ENCODE results near the gene TSFM.

TSFM gene

GRCh38 chr12:57833672-57834071, 51.1 kb downstream of the TSFM start:
- no peak for DNase-seq (ENCODE audit: low spot score)

DNA sequence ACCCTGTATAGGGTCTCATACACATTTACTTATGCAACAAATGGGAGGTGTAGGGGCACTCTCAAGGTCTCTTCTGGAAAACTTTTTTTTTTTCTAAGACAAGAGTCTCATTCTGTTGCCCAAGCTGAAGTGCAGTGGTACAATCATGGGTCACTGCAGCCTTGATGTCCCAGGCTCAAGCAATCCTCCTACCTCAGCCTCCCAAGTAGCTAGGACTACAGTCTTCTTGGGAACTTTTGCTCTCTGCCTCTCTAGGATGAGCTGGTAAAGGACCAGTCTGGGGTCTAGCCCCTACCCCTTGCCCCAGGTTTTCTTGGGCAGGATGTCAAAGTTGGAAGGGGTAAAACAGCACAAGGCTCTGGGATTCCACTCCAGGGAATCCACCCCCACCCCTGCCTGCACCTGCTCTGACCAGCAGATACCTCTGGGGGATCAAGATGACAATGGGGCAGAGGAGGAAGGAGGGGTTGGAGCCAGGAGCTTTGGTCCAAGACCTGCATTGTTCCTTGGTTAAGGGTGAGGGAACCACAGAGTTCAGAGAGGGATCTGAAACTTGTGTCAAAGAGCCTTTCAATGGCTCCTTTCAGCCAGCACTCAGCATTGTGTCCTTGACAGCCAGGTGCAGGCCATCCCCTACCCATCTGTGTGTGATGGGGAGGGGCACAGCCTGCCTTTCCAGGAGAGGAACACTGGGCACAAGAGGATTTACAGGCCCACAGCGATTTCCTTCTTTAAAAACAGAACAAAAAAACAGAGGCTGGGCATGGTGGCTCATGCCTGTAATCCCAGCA, 51.7 kb downstream of the TSFM start:
- no peak for DNase-seq (ENCODE audit: low spot score)

DNA sequence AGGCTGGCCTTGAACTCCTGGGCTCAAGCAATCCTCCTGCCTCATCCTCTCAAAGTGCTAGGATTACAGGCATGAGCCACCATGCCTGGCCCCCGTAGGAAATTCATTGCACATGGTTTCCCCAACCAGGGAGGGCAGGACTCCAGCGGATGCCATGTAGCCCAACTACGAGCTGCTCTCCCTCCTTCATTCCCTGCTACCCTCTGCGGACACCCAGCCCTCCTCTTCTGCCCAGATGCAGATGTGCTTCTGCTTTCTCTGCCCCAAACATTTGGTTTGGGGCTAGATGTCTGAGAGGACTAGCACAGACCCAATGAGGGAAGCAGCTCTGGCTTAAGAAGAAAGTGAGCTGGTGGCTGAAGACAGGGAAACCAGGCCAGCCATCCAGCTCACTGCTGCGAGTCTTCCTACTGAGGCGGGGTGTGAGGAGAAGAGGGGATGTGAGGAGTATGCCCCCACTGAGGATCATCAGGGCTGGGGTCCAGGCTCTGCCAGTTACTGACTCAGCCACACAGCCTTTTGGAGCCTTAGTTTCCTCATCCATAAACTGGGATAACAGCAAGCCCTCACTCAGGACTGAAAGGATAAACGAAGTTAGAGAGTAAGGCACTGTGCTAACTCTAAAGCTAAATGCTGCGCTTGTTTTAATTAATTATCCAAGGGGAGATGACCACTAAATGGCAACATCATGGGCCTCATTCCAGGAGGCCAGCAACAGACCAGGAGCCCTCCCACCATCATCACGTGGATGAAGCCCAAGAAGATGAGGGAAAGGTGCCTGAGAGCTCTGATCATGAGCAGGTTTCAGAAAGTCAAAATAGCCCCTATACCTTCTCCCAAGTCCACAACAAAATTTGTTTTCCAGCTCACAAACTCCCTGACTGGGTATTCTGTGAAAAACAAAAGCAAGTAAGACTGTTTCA, 53.0 kb downstream of the TSFM start:
- no peak for DNase-seq (ENCODE audit: low spot score)

GRCh38 chr12:57836442-57837375, 54.1 kb downstream of the TSFM start:
- no peak for DNase-seq (ENCODE audit: low spot score)

GRCh38 chr12:57837864-57838562, 55.4 kb downstream of the TSFM start:
- DNase-seq (ENCODE audit: low spot score): no peak

DNA sequence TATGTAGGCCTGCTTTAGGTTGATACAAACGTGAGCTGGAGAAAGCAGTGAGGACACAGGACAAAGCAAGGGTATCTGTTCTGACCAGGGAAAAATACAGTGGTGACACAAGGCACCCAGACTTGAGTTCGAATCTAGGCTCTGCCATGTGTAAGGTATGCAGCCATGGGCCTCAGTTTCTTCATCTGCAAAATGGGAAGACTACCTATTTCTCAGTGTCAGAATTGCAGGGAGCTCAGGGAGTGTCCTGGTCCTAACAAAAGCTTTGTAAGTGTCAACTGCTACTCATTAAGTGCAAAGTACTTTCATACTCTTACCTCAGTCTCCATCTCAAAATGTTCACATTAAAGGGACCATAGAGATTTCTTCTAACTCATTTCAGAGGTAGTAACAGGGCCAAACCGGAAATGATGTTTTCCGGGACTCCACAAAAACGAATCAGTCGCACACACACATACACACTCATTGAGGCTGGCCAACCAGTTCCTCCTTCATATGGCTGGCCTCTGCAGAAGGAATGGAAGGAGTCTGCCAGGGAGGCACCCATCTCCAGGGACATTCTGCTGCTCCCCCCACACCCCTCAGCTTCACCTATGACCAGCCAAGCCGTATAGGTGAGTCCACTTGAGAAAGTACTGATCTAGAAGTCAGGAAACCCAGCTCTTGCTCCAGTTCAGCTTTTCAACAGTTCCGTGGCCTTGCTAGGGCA, 56.2 kb downstream of the TSFM start:
- DNase-seq (ENCODE audit: low spot score): no peak

DNA sequence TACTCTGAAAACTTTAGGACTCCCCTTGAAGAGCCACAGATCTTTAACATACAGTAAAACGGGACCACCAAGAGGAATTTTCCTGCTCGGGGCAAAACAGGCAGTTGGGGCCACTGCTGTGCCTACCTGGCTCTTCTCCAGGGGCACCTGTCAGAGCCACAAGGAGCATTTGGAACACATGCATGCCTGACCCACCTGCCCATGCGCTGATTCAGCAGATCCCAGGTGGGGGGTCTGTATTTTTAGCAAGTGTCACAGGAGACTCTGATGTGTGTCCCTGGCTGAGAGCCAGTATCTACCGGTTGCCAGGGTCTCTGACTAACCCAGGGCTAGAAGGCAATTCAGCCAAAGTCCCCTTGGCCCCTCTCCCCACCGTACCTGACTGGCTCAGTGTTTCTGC, 57.4 kb downstream of the TSFM start:
- DNase-seq (ENCODE audit: low spot score): no peak

DNA sequence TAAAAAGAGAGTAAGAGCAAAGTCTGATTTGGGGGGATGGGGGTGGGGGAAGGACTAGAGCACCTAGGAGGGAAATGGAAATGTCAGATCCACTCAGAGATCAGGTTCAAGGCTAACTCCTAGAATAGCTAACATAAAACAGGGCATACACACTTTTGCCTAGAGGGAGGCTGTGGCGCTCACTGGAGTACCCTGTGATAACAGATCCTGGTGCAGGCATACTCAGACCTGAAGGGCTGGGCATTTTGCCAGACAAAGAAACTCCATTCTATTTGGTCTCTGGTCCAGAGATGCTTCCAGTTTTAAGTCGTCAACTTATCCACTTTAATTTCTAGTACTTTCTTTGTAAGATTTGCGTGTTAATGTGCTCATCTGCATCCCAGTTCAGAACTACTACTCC, 58.1 kb downstream of the TSFM start:
- no peak for DNase-seq (ENCODE audit: low spot score)

- DNase-seq (ENCODE audit: low spot score): no peak
Measured at GRCh38 chr12:57841445-57841844, 58.9 kb downstream of the TSFM start.

- peak; percentile 27 for DNase-seq (ENCODE audit: low spot score)
Measured at GRCh38 chr12:57842342-57843294, 60.0 kb downstream of the TSFM start.

- peak; percentile 47 for DNase-seq (ENCODE audit: low spot score)
Measured at GRCh38 chr12:57844709-57845477, 62.3 kb downstream of the TSFM start.

DNA sequence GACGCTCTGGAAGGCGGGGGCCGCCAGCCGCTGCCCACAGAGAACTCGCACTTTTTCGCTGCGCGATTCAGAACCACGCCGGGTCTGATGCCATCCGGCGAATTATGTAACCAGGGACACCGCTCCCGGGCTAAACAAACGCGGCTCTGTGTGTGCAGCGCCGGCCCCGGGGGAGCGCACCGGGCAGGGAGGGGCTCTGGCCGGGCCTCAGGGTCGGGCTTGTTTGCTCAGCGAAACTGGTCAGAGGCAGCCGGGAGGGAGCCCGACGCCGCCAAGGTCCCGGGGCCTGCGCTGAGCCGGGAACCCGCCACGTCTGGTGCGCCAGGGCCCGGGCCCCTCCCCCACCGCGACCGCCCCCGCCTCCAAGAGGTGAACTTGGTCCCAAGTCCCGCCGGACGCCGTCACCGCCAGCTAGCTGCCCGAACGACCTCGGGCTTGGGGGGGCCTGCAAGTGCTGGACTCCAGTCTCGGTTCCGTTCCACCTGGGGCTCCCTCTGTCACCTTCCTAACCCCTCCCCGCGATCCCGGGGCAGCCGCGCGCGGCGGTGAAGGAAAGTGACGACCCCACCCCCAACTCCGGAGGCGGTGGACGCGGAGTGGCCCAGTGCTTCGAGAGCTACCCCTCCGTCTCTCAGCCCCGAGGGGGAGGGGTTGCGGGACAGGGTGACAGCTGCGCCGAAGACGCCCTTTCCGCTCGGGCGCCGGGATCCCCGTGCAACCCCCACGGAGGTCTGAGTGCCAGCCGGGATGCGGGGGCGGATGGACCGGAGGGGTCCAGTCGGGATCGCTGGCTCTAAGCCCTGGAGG, 63.1 kb downstream of the TSFM start:
- DNase-seq (ENCODE audit: low spot score): peak; percentile 67

DNA sequence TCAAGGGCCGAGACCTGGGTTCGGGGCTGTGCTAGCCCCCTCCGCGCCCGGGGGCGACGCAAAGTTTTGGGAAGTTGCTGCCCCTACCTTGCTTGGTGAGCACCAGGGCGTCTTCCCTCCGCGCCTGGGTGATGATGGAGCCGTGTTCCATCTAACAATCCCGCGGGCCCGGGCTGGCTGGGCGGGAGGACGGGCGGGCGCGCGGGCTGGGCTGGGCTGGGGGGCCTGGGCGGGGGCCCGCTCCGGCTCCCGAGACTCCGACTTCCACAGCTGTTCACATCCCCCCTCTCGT, 63.6 kb downstream of the TSFM start:
- no peak for DNase-seq (ENCODE audit: low spot score)

DNA sequence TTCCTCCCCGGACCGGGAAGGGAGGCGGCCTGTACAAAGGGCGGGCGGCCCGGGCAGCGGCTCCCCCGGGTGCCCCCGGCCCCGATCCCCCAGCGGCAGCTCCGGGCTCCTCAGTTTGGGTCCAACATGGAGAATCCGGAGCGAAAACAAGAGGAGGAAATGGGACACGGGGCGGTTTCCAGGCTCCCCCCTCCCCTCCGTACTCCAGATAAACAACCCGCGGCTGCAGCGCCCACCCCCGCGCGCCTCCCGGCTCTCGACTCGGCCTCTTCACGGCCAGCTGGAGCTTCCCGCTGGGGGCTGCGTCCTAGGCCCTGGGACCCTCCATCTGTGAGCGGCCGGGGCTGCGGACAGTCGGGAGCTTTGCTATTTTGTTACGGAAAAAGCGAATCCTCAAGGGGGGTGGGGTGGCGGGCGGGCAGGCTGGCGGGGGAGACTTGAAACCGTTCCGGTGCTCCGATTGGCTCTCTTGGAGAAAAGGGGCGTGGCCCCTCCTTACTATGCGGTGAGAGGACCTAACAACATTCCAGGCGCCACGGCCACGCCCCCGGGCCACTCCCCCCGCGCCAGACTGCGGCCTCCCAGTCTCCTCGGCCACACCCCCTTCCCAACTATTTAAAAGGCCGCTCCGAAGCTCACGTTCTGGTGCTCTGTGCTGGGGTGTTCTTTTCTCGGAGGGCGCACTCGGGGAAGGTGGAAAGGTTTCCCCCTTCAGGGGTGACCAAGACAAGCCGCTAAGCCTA, 64.2 kb downstream of the TSFM start, which contains the start of gene CTDSP2:
Gene CTDSP2 (minus strand): TSS at position 153 of the 743 bp plus-strand sequence. CDS start 294 bp downstream, outside the sequence.
- DNase-seq (ENCODE audit: low spot score): peak; percentile 98
